Aorta (tissue), 5 donors: ENCODE data around the gene TNFRSF1A. TPM values are rescaled to one million over a fixed set of nuclear protein-coding genes. Genes with fewer than 3 reads are reported as not detected.
A peak's percentile ranks its signal among the peaks of the same experiment; 100 is the strongest.

Experiments used
- ATAC-seq: fragments of 200-7000 bp; cut with Tn5 transposase; one replicate; pipeline ENCODE4 v1.9.1; 2022; ENCODE audit warnings: moderate library complexity; ENCODE audit not compliant: low FRiP score
- DNase-seq, 2 donors: peaks; one replicate each; pipeline ENCODE4 v3.0.0-alpha.2; 2020
- H3K27ac ChIP-seq, 2 donors: one replicate each; pipeline ENCODE4 v1.5.1; 2013; ENCODE audit warnings: low read length in 2 of 2, mild to moderate bottlenecking in 2 of 2, moderate library complexity in 2 of 2, control low read depth in 1 of 2, inconsistent platforms in 1 of 2, low read depth in 1 of 2
- H3K27me3 ChIP-seq, 2 donors: one replicate each; pipeline ENCODE4 v1.6.1; 2013; ENCODE audit warnings: control low read depth in 1 of 2, low read length in 1 of 2, mild to moderate bottlenecking in 1 of 2, moderate library complexity in 1 of 2; ENCODE audit not compliant: insufficient read depth in 2 of 2, control insufficient read depth in 1 of 2
- H3K36me3 ChIP-seq, 2 donors: one replicate each; pipeline ENCODE4 v1.6.1; 2013; ENCODE audit warnings: control low read depth in 1 of 2, low read length in 1 of 2, mild to moderate bottlenecking in 1 of 2; ENCODE audit not compliant: insufficient read depth in 2 of 2, control insufficient read depth in 1 of 2
- H3K4me1 ChIP-seq, 2 donors: one replicate each; pipeline ENCODE4 v1.6.1; 2013; ENCODE audit warnings: low read length in 2 of 2, control low read depth in 1 of 2, mild to moderate bottlenecking in 1 of 2, moderate library complexity in 1 of 2; ENCODE audit not compliant: insufficient read depth in 2 of 2, control insufficient read depth in 1 of 2
- H3K4me3 ChIP-seq, 2 donors: one replicate each; pipeline ENCODE4 v1.5.1; 2013; ENCODE audit warnings: low read length in 2 of 2, control low read depth in 1 of 2, mild to moderate bottlenecking in 1 of 2
- H3K9me3 ChIP-seq: one replicate; pipeline ENCODE4 v1.6.1; 2013; ENCODE audit warnings: mild to moderate bottlenecking, low read length; ENCODE audit not compliant: control insufficient read depth
- WGBS, 2 donors: extraction: QIAGEN DNeasy Blood & Tissue Kit; methylation state at CpG; one replicate each; pipeline ENCODE4 v1.1.7; 2013; 5-methylcytosine and 5-hydroxymethylcytosine counted together
- intact Hi-C, 2 donors: fragments of 100-400 bp; cut with DNase I; formaldehyde crosslinking; loops; one replicate each; pipeline versions ENCODE4 v1.14.2 to v1.15.0; 2022
- polyA plus RNA-seq, 2 donors: library from polyadenylated mRNA; stranded (reverse); fragments of 200-250 nt; gene quantifications; one replicate each; pipeline ENCODE4 v1.2.3, GENCODE V29; 2013
- total RNA-seq, 2 donors: library from RNA; stranded (reverse); fragmentation: NEBNext Ultra II Directional; extraction: Animal tissue kit (Norgen Biotek cat#: 25700); gene quantifications; one replicate each; pipeline ENCODE4 v1.2.1, GENCODE V29; 2021
- donor health status: healthy with polysubstance abuse.
- donor health status: Bipolar disorder and iron deficiency.
- donor health status: DM: no; HTN: no; CAD: no.
- donor health status: DM: no; HTN: no; CAD: no.
- donor health status: DM: yes; HTN: yes; CAD: no.

TNFRSF1A gene
- total and polyA plus RNA-seq, 4 donors = 36.9 to 236 (median 151) TPM

- H3K36me3 ChIP-seq = peaks cover 0 to 11% of the 10 kb centered on the region in 2 donors
- 77 to 83% methylated on average over 4 of the region's 4 CpGs for WGBS, 2 donors
- no peak for ATAC-seq
- no peak overlapping the region for H3K4me3 ChIP-seq
- no peaks in the 10 kb centered on the region for H3K27me3 ChIP-seq
- intact Hi-C loops = no loop called here
- H3K9me3 ChIP-seq = no peaks in the 10 kb centered on the region
- no peak overlapping the region for H3K27ac ChIP-seq
- DNase-seq = no peak
- H3K4me1 ChIP-seq = no peaks in the 10 kb centered on the region
Measured at GRCh38 chr12:6330999-6331714, 10.7 kb downstream of the TNFRSF1A start.

DNA sequence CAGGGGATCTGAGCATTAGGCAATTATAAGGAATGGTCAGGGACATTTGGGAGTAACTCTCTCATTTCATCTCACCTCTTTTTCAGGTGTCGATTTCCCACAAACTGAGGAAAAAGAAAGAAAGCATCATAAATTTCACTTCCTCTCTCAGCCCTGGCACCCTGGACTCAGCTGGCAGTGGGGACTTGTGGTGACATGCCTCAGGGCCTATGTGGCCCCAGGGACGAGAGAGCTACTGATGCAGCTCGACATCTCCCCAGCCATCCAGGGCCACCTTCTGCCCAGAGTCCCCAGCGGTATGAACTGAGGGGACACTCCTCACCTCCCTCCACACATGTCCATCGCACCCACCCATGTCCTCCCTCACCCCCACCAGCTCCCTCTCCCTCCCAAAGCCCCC, 11.7 kb downstream of the TNFRSF1A start:
- no peaks in the 10 kb centered on the region for H3K4me1 ChIP-seq
- DNase-seq (no peak), ATAC-seq (no peak)
- intact Hi-C loops = no loop called here
- no peaks in the 10 kb centered on the region for H3K9me3 ChIP-seq
- H3K36me3 ChIP-seq = peaks cover 0 to 11% of the 10 kb centered on the region in 2 donors
- no peak overlapping the region for H3K27ac ChIP-seq
- H3K27me3 ChIP-seq = no peaks in the 10 kb centered on the region
- H3K4me3 ChIP-seq = no peak overlapping the region
- WGBS, 2 donors = 80% methylated on average over 5 of the region's 5 CpGs

DNA sequence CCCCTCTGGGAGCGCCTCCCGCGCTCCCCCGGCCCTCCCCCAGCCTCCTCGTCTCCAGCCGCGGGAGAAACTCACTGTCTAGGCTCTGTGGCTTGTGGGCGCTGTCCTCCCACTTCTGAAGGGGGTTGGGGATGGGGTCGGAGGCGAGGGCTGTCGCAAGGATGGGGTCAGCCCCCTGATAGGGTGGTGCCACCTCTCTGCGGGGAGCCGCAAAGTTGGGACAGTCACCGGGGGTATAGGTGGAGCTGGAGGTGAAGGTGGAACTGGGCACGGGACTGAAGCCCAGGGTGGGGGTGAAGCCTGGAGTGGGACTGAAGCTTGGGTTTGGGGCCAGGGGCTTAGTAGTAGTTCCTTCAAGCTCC, 12.2 kb downstream of the TNFRSF1A start:
- no peak overlapping the region for H3K27ac ChIP-seq
- H3K4me3 ChIP-seq = no peak overlapping the region
- peaks cover 0 to 11% of the 10 kb centered on the region in 2 donors for H3K36me3 ChIP-seq
- no peaks in the 10 kb centered on the region for H3K4me1 ChIP-seq
- WGBS, 2 donors = 71 to 78% methylated on average over 11 to 15 of the region's 15 CpGs
- no peak for DNase-seq
- no peaks in the 10 kb centered on the region for H3K27me3 ChIP-seq
- H3K9me3 ChIP-seq = no peaks in the 10 kb centered on the region
- no peak for ATAC-seq
- intact Hi-C loops = loop anchor here (5.0 kb wide), 2 partner anchors 138 to 208 kb away; no protein-coding TSS in a partner anchor

GRCh38 chr12:6328945-6329702, 12.8 kb downstream of the TNFRSF1A start:
- Histone ChIP-seq H3K4me3 (no peak overlapping the region), H3K9me3 (no peaks in the 10 kb centered on the region), H3K36me3 (peaks cover 0 to 11% of the 10 kb centered on the region in 2 donors), H3K27ac (no peak overlapping the region), H3K4me1 (no peaks in the 10 kb centered on the region), H3K27me3 (no peaks in the 10 kb centered on the region)
- 77 to 82% methylated on average over 72 to 75 of the region's 75 CpGs for WGBS, 2 donors
- DNase-seq (peak in 1 of 2 donors; percentile 57), ATAC-seq (no peak)
- intact Hi-C loops = loop anchor here (5.0 kb wide), 2 partner anchors 138 to 208 kb away; no protein-coding TSS in a partner anchor

GRCh38 chr12:6328045-6328779, 13.7 kb downstream of the TNFRSF1A start:
- Histone ChIP-seq H3K27ac (no peak overlapping the region), H3K36me3 (peaks cover 0 to 6% of the 10 kb centered on the region in 2 donors)
- intact Hi-C loops = loop anchor here (5.0 kb wide), 2 partner anchors 139 to 209 kb away; no protein-coding TSS in a partner anchor

DNA sequence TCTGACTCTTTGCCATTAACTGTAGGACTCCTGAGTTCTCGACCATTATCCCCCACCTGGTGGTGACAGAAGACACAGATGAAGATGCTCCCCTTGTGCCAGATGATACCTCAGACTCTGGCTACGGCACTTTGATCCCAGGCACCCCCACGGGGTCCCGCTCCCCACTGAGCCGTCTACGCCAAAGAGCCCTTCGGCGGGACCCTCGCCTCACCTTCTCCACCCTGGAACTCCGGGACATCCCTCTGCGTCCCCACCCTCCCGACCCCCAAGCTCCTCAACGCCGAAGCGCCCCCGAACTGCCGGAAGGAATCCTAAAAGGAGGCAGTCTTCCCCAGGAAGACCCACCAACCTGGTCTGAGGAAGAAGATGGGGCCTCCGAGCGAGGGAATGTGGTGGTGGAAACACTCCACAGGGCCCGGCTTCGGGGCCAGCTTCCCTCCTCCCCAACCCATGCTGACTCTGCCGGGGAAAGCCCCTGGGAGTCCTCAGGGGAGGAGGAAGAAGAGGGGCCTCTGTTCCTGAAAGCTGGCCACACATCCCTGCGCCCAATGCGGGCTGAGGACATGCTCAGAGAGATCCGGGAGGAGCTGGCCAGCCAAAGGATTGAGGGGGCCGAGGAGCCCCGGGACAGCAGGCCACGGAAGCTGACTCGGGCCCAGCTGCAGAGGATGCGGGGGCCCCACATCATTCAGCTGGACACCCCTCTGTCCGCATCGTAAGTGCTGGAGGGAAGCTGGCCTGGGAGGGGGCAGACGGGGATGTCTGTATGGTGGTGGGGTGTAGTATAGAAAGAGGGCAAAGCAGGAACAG, 14.4 kb downstream of the TNFRSF1A start:
- DNase-seq = peak in 1 of 2 donors; percentile 60
- 72 to 74% methylated on average over 33 of the region's 33 CpGs for WGBS, 2 donors
- no peak overlapping the region for H3K4me3 ChIP-seq
- intact Hi-C loops = loop anchor here (5.0 kb wide), 2 partner anchors 140 to 210 kb away; no protein-coding TSS in a partner anchor
- no peaks in the 10 kb centered on the region for H3K27me3 ChIP-seq
- ATAC-seq = no peak
- no peaks in the 10 kb centered on the region for H3K4me1 ChIP-seq
- H3K9me3 ChIP-seq = no peaks in the 10 kb centered on the region
- H3K36me3 ChIP-seq = no peaks in the 10 kb centered on the region
- no peak overlapping the region for H3K27ac ChIP-seq

More at GRCh38 chr12:6328045-6328779, 13.7 kb downstream of the TNFRSF1A start:
- H3K4me1 ChIP-seq = no peaks in the 10 kb centered on the region
- DNase-seq (no peak), ATAC-seq (no peak)
- no peaks in the 10 kb centered on the region for H3K27me3 ChIP-seq
- no peak overlapping the region for H3K4me3 ChIP-seq
- 81% methylated on average over 10 of the region's 10 CpGs for WGBS, 2 donors
- no peaks in the 10 kb centered on the region for H3K9me3 ChIP-seq

DNA sequence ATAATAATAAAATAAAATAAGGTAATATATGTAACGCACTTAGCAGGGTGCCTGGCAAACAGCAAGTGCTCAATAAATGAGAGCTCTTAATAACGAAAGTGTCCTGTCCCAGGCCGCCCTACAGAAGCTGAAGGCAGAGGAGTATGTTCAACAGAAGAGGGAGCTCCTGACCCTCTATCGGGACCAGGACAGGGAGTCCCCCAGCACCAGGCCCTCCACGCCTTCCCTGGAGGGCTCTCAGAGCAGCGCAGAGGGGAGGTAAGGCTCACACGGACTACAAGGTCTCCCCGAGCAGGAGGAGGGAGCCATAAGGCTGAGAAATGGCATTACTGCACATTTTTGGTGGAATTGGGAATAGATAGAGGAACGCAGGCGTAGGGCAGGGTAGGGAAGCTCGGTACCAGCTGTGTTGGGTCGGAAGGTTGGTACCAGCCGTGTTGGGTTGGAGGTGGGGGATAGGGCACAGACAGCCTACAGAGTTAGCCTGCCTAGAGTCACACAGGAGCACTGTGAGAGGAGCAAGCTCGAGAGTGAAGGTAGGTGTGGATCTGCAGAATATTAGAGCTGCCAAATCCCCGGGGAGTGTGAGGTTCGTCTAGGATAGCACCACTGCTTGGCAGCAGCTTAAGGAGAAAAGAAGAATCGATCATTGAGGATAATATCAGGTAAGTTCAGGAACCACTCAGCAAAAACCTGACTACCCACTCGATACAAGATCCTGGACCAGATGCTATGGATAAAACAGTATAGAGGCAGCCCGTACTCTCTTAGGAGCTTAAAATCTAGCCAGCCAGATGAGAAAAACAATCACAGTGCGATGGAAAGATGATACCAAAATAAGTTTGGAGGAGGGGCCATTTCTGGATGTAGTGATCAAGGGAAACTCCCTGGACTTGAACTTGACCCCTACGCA, 15.3 kb downstream of the TNFRSF1A start:
- H3K4me3 ChIP-seq = no peak overlapping the region
- H3K27me3 ChIP-seq = no peaks in the 10 kb centered on the region
- no peaks in the 10 kb centered on the region for H3K9me3 ChIP-seq
- H3K4me1 ChIP-seq = no peaks in the 10 kb centered on the region
- intact Hi-C loops = loop anchor here (5.0 kb wide), 2 partner anchors 141 to 211 kb away; no protein-coding TSS in a partner anchor
- DNase-seq = peak in 1 of 2 donors; percentile 52
- H3K27ac ChIP-seq = peak overlapping the region in 1 of 2 donors; percentile 11
- ATAC-seq = peak; percentile 53
- H3K36me3 ChIP-seq = no peaks in the 10 kb centered on the region
- WGBS, 2 donors = 59 to 60% methylated on average over 21 of the region's 21 CpGs
